SK-N-SH (cell line): Measurements from ENCODE around the gene PRKACB. TPM values are rescaled to one million over a fixed set of nuclear protein-coding genes. Genes with fewer than 3 reads are reported as not detected.
A peak's percentile ranks its signal among the peaks of the same experiment; 100 is the strongest.

Source experiments
- CTCF ChIA-PET: fragments of 300-600, 350-600 bp; formaldehyde crosslinking; extraction: SDS; loops from one replicate; lab custom pipeline; 2021; lab: Yijun Ruan, JAX
- POLR2A ChIA-PET: fragments of 350-600 bp; sonication (Branson Sonifier 250); formaldehyde crosslinking; extraction: SDS; loops from one replicate; lab custom pipeline; 2020; ENCODE audit warnings: antibody characterized with exemption, inconsistent platforms; lab: Yijun Ruan, JAX
- DNase-seq: peaks from one replicate; pipeline ENCODE4 v3.0.0; 2012
- H2AFZ ChIP-seq: fragments of 200-600 bp; sonication (generic); 2 replicates; pipeline ENCODE4 v1.8.1; 2016; ENCODE audit warnings: antibody characterized with exemption, mild to moderate bottlenecking, low read depth
- H3F3A ChIP-seq: fragments of 200-600 bp; sonication (generic); replicated peaks from 2 replicates; pipeline ENCODE3; 2016; ENCODE audit warnings: antibody characterized with exemption, mild to moderate bottlenecking; ENCODE audit not compliant: insufficient read depth
- H3K27ac ChIP-seq, 2 experiments: fragments of 200-500 bp in 1 of 2; fragments of 200-600 bp in 1 of 2; sonication (Bioruptor generic) in 1 of 2; sonication (generic), shearing (Covaris generic) in 1 of 2; 2 replicates each; pipeline versions ENCODE4 v1.5.1 to v1.6.1; 2014 to 2016; ENCODE audit warnings: low read depth in 2 of 2, inconsistent platforms in 1 of 2, low read length in 1 of 2, mild to moderate bottlenecking in 1 of 2, mixed read lengths in 1 of 2
- H3K27me3 ChIP-seq: fragments of 200-600 bp; sonication (generic), shearing (Covaris generic); 2 replicates; pipeline ENCODE4 v1.6.1; 2016; ENCODE audit warnings: mixed run types; ENCODE audit not compliant: insufficient read depth
- H3K36me3 ChIP-seq, 2 experiments: fragments of 200-500 bp in 1 of 2; fragments of 200-600 bp in 1 of 2; sonication (Bioruptor generic) in 1 of 2; sonication (generic) in 1 of 2; replicated peaks in 1 of 2; 2 replicates each; pipeline versions ENCODE3 to v1.5.1; 2014 to 2016; ENCODE audit warnings: low read length in 1 of 2, mild to moderate bottlenecking in 1 of 2; ENCODE audit not compliant: insufficient read depth in 2 of 2, control insufficient read depth in 1 of 2
- H3K4me1 ChIP-seq, 2 experiments: fragments of 200-500 bp in 1 of 2; fragments of 200-600 bp in 1 of 2; sonication (Bioruptor generic) in 1 of 2; sonication (generic), shearing (Covaris generic) in 1 of 2; 2 replicates each; pipeline versions ENCODE4 v1.5.1 to v1.6.1; 2014 to 2016; ENCODE audit warnings: low read depth in 1 of 2, low read length in 1 of 2, mixed run types in 1 of 2; ENCODE audit not compliant: insufficient read depth in 2 of 2, control insufficient read depth in 1 of 2
- H3K4me2 ChIP-seq: fragments of 200-600 bp; sonication (generic), shearing (Covaris generic); 2 replicates; pipeline ENCODE4 v1.6.1; 2017; ENCODE audit warnings: mixed run types
- H3K4me3 ChIP-seq, 2 experiments: fragments of 200-500 bp in 1 of 2; fragments of 200-600 bp in 1 of 2; sonication (Bioruptor generic) in 1 of 2; sonication (generic), shearing (Covaris generic) in 1 of 2; 2 replicates each; pipeline versions ENCODE4 v1.5.1 to v1.8.1; 2014 to 2016; ENCODE audit warnings: low read depth in 2 of 2, inconsistent platforms in 1 of 2, low read length in 1 of 2, mild to moderate bottlenecking in 1 of 2, mixed read lengths in 1 of 2, moderate library complexity in 1 of 2
- H3K79me2 ChIP-seq: fragments of 200-600 bp; sonication (generic); 2 replicates; pipeline ENCODE4 v1.8.1; 2017; ENCODE audit warnings: mild to moderate bottlenecking; ENCODE audit not compliant: insufficient read depth
- H3K9ac ChIP-seq: fragments of 200-600 bp; sonication (generic); 2 replicates; pipeline ENCODE4 v1.6.1; 2017; ENCODE audit warnings: mixed run types
- H3K9me2 ChIP-seq: fragments of 200-600 bp; sonication (generic); 2 replicates; pipeline ENCODE4 v1.6.1; 2017; ENCODE audit warnings: mixed run types
- H3K9me3 ChIP-seq: fragments of 200-600 bp; sonication (generic); 2 replicates; pipeline ENCODE4 v1.6.1; 2017; ENCODE audit warnings: mixed run types, mild to moderate bottlenecking, moderate library complexity
- H4K20me1 ChIP-seq: fragments of 200-600 bp; sonication (generic); 2 replicates; pipeline ENCODE4 v1.6.1; 2017; ENCODE audit warnings: mild to moderate bottlenecking, mixed run types; ENCODE audit not compliant: insufficient read depth
- CHD2 ChIP-seq: fragments of 150-350 bp; IDR thresholded peaks from 2 replicates; pipeline ENCODE4 v1.6.1; 2018; ENCODE audit warnings: low read length; ENCODE audit not compliant: partially characterized antibody
- CTCF ChIP-seq: fragments of 200-600 bp; sonication (generic); IDR thresholded peaks from 2 replicates; pipeline ENCODE4 v1.6.1; 2017; ENCODE audit warnings: antibody characterized with exemption, mild to moderate bottlenecking, moderate library complexity
- ELF1 ChIP-seq: IDR thresholded peaks from 2 replicates; pipeline ENCODE4 v1.4.0; 2012
- FOXJ3 ChIP-seq: sonication (generic); formaldehyde crosslinking; IDR thresholded peaks from 2 replicates; pipeline ENCODE4 v1.5.1; 2020; ENCODE audit warnings: mild to moderate bottlenecking, missing genetic modification reagents
- FOXM1 ChIP-seq: IDR thresholded peaks from 2 replicates; pipeline ENCODE4 v1.4.0; 2012; ENCODE audit warnings: low read depth, mild to moderate bottlenecking
- GATA2 ChIP-seq: sonication (generic); formaldehyde crosslinking; IDR thresholded peaks from 2 replicates; pipeline ENCODE4 v1.5.0; 2020; ENCODE audit warnings: mild to moderate bottlenecking, missing genetic modification reagents
- MAX ChIP-seq: IDR thresholded peaks from 2 replicates; pipeline ENCODE4 v1.4.0; 2012; ENCODE audit warnings: low read depth
- MEF2A ChIP-seq: IDR thresholded peaks from 2 replicates; pipeline ENCODE4 v1.4.0; 2012; ENCODE audit warnings: low read depth, borderline replicate concordance
- MXI1 ChIP-seq: IDR thresholded peaks from 2 replicates; pipeline ENCODE4 v1.6.1; 2012; ENCODE audit warnings: mild to moderate bottlenecking, low read depth, low read length, improper control_type of control experiment
- NRF1 ChIP-seq: IDR thresholded peaks from 2 replicates; pipeline ENCODE4 v1.6.1; 2012; ENCODE audit warnings: low read depth, mild to moderate bottlenecking, low read length
- PBX3 ChIP-seq: IDR thresholded peaks from 2 replicates; pipeline ENCODE4; 2012
- RAD21 ChIP-seq: IDR thresholded peaks from 2 replicates; pipeline ENCODE4 v1.6.1; 2012; ENCODE audit warnings: mild to moderate bottlenecking, low read length
- RFX5 ChIP-seq: IDR thresholded peaks from 2 replicates; pipeline ENCODE4 v1.6.1; 2012; ENCODE audit warnings: mild to moderate bottlenecking, improper control_type of control experiment, low read length
- RXRA ChIP-seq: IDR thresholded peaks from 2 replicates; pipeline ENCODE4 v1.4.0; 2012; ENCODE audit warnings: low read depth, mild to moderate bottlenecking, borderline replicate concordance
- TCF12 ChIP-seq: IDR thresholded peaks from 2 replicates; pipeline ENCODE4 v1.4.0; 2012
- YY1 ChIP-seq: IDR thresholded peaks from 2 replicates; pipeline ENCODE4 v1.4.0; 2012; ENCODE audit warnings: low read depth, mild to moderate bottlenecking
- WGBS: methylation state at CpG from one replicate; pipeline ENCODE4 v1.1.6; 2017; ENCODE audit warnings: low lambda C conversion rate; 5-methylcytosine and 5-hydroxymethylcytosine counted together
- polyA plus RNA-seq, 3 experiments: library from polyadenylated mRNA; depleted of rRNA; stranded (reverse); fragments of >200 nt; gene quantifications; 2 replicates each; pipeline ENCODE4 v1.2.3, GENCODE V29; 2012
- TF ChIP-seq, protein P1 (sequence below): fragments of 150-350 bp; IDR thresholded peaks from 2 replicates; pipeline ENCODE4 v1.6.1; 2016; ENCODE audit warnings: mild to moderate bottlenecking, low read depth, low read length

Gene PRKACB
- polyA plus RNA-seq, 1 of the 3 experiments (the other 2 are of a cell fraction), result 7.5 TPM

DNA sequence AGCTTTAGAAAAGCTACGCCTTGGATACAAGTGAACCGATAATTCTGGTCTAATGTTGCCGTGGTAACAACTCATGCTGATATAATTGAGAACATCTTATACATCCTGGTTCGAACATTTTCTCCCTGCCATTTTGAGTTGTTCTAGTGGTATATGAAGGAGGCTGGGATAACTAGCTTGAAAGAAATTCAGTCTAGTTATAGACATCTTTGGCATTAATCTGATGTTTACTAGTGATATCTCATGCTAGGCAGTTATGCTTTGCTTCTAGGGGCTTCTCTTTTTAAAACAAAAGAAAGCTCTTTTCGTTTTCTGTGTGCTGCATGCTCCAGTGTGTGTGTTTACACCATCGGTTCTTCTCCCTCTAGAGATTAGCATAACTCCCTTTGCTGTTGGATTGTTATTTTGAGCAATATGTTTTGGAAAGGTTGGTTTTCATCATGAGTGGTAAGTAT is 20.5 kb downstream of the PRKACB start:
- Histone ChIP-seq H3K9me3 (no peaks in the 10 kb centered on the region), H3K9me2 (no peaks in the 10 kb centered on the region), H3K79me2 (peaks cover 23% of the 10 kb centered on the region), H3F3A (peaks cover 15% of the 10 kb centered on the region), H3K36me3 (no peaks in the 10 kb centered on the region), H3K27ac (peak overlapping the region; percentile 58 to 85), H3K27me3 (no peaks in the 10 kb centered on the region), H3K4me3 (peak overlapping the region; percentile 47 to 60), H3K4me2 (peak overlapping the region; percentile 69), H3K9ac (peak overlapping the region; percentile 69), H4K20me1 (no peaks in the 10 kb centered on the region), H2AFZ (peak overlapping the region; percentile 92), H3K4me1 (peaks cover 0 to 20% of the 10 kb centered on the region in 2 experiments; a peak in 3 of 4 replicates)
- 17% methylated on average over 6 of the region's 6 CpGs for WGBS
- ChIA-PET POLR2A (interaction anchor here (0.8 kb wide), 1 partner anchor 341 kb away, joined by 4 read pairs; the partner anchor contains the start of gene SPATA1), CTCF (interaction anchor here (1.3 to 1.7 kb wide), 2 partner anchors 16 to 456 kb away, joined by 4 to 5 read pairs; no protein-coding TSS in a partner anchor)
- DNase-seq, result peak; percentile 8
- TF ChIP-seq CTCF, result no peak
- peak; percentile 25; the same call in 1 of the 2 replicates for TF ChIP-seq TCF12

DNA sequence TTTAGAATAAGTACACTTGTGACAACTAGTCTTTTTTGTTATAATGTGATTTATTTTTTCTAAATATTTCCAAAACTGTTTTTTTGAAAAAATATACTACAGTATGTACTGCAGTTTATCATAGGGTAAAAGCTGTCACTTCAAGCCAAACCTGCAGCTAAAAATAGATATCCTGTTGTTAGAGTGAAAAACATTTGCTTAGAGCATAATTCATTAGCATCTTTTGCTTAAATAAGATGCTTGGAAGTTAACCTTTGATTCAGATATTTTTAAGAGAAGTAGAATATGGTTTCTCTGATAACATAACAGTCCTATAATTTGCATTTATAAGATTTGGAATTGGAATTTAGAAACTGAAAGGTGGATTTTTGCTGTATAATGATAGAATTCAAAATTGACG is 21.5 kb downstream of the PRKACB start:
- ChIA-PET CTCF (no interaction called here), POLR2A (no interaction called here)
- Histone ChIP-seq H4K20me1 (no peaks in the 10 kb centered on the region), H3K79me2 (peaks cover 23% of the 10 kb centered on the region), H3K9me2 (no peaks in the 10 kb centered on the region), H3K4me3 (peak overlapping the region; percentile 9 to 17; a peak in 1 of 4 replicates), H3K36me3 (no peaks in the 10 kb centered on the region), H3K27me3 (no peaks in the 10 kb centered on the region), H3K9me3 (no peaks in the 10 kb centered on the region), H3K9ac (no peak overlapping the region), H3K4me2 (peak overlapping the region; percentile 34; the same call in 1 of the 2 replicates), H2AFZ (no peak overlapping the region), H3K4me1 (peaks cover 0 to 23% of the 10 kb centered on the region in 2 experiments; a peak in 3 of 4 replicates), H3K27ac (no peak overlapping the region; a peak in 2 of 4 replicates), H3F3A (peaks cover 15% of the 10 kb centered on the region)
- TF ChIP-seq FOXJ3 (CRISPR knock-in tag) (no peak), GATA2 (CRISPR knock-in tag) (no peak), YY1 (no peak)
- WGBS, result 84% methylated on average over 1 of the region's 1 CpG
- no peak for DNase-seq

DNA sequence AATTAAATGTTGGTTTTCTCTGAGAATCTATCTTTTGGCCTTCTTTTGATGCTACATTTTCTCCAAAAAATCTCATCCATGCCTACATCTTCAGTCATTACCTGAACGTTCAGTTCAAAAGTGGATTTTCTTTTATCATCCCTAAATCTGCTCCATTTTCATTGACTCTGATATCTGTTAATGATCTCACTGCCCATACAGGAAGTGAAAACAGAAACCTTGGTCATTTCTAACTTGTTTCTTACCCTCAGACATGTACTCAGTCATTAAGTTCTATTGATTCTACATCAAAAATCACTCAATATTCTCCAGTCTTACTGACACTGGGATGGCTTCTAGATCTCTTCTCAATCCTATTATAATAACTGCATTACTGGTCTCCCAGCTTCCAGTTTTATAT is 22.7 kb downstream of the PRKACB start:
- no peak overlapping the region for H3K4me2 ChIP-seq
- no peaks in the 10 kb centered on the region for H3K9me2 ChIP-seq
- peaks cover 12% of the 10 kb centered on the region for H3F3A ChIP-seq
- POLR2A ChIA-PET, result no interaction called here
- H2AFZ ChIP-seq, result no peak overlapping the region
- CTCF ChIA-PET, result no interaction called here
- no peaks in the 10 kb centered on the region for H3K36me3 ChIP-seq
- H3K9ac ChIP-seq, result no peak overlapping the region
- no peaks in the 10 kb centered on the region for H3K27me3 ChIP-seq
- WGBS, result 77% methylated on average over 1 of the region's 1 CpG
- H4K20me1 ChIP-seq, result no peaks in the 10 kb centered on the region
- no peak for DNase-seq
- no peak overlapping the region for H3K27ac ChIP-seq
- TF ChIP-seq YY1 (no peak), RAD21 (no peak), MEF2A (no peak), RXRA (no peak), MAX (no peak), PBX3 (no peak), RFX5 (no peak), NRF1 (no peak), CHD2 (no peak), FOXM1 (no peak), ELF1 (no peak), MXI1 (no peak)
- TF ChIP-seq, protein P1, sequence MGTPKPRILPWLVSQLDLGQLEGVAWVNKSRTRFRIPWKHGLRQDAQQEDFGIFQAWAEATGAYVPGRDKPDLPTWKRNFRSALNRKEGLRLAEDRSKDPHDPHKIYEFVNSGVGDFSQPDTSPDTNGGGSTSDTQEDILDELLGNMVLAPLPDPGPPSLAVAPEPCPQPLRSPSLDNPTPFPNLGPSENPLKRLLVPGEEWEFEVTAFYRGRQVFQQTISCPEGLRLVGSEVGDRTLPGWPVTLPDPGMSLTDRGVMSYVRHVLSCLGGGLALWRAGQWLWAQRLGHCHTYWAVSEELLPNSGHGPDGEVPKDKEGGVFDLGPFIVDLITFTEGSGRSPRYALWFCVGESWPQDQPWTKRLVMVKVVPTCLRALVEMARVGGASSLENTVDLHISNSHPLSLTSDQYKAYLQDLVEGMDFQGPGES, result no peak
- H3K79me2 ChIP-seq, result peaks cover 23% of the 10 kb centered on the region
- H3K4me3 ChIP-seq, result no peak overlapping the region
- peaks cover 0 to 23% of the 10 kb centered on the region in 2 experiments; a peak in 3 of 4 replicates for H3K4me1 ChIP-seq
- H3K9me3 ChIP-seq, result no peaks in the 10 kb centered on the region
